Gastroesophageal sphincter (tissue), 4 donors: ENCODE measurements around the gene BCLAF1. TPM values are rescaled to one million over a fixed set of nuclear protein-coding genes. Genes with fewer than 3 reads are reported as not detected.

Experiments
- ATAC-seq: fragments of 150-250 bp; one replicate; pipeline ENCODE4 v1.9.1; 2016; ENCODE audit warnings: mild to moderate bottlenecking, moderate library complexity
- H3K27ac ChIP-seq, 4 donors: fragments of 200-600 bp; sonication (generic) in 3 of 4; 1 replicate in 3 of 4; 2 replicates in 1 of 4; pipeline ENCODE4 v1.5.1; 2016 to 2019
- H3K27me3 ChIP-seq: fragments of 200-600 bp; sonication (generic); one replicate; pipeline ENCODE4 v1.5.1; 2019
- H3K36me3 ChIP-seq, 2 donors: fragments of 200-600 bp; sonication (generic); one replicate each; pipeline ENCODE4 v1.5.1; 2019; ENCODE audit warnings: control low read depth in 1 of 2
- H3K4me1 ChIP-seq, 3 donors: fragments of 200-600 bp; sonication (generic); 1 replicate in 2 of 3; 2 replicates in 1 of 3; pipeline ENCODE4 v1.5.1; 2016 to 2019; ENCODE audit warnings: control low read depth in 2 of 3
- H3K4me3 ChIP-seq, 2 donors: fragments of 200-600 bp; sonication (generic); one replicate each; pipeline ENCODE4 v1.5.1; 2019; ENCODE audit warnings: mild to moderate bottlenecking in 1 of 2, moderate library complexity in 1 of 2
- H3K9me3 ChIP-seq, 3 donors: fragments of 200-600 bp; sonication (generic); one replicate each; pipeline ENCODE4 v1.5.1; 2017 to 2019; ENCODE audit warnings: control low read depth in 2 of 3
- EP300 ChIP-seq: sonication (generic); formaldehyde crosslinking; IDR thresholded peaks from one replicate; pipeline ENCODE4 v1.6.1; 2017; ENCODE audit warnings: antibody characterized with exemption, mild to moderate bottlenecking
- POLR2A ChIP-seq, 2 donors: fragments of 450-650 bp; IDR thresholded peaks; one replicate each; pipeline ENCODE4 v1.6.1; 2017; ENCODE audit warnings: antibody characterized with exemption in 2 of 2, mild to moderate bottlenecking in 2 of 2, moderate library complexity in 1 of 2
- POLR2AphosphoS5 ChIP-seq: sonication (generic); formaldehyde crosslinking; IDR thresholded peaks from one replicate; pipeline ENCODE4 v1.6.1; 2017; ENCODE audit warnings: antibody characterized with exemption
- WGBS, 2 donors: methylation state at CpG; one replicate each; pipeline ENCODE4 v1.1.5; 2018; ENCODE audit warnings: low coverage in 1 of 2; 5-methylcytosine and 5-hydroxymethylcytosine counted together
- total RNA-seq, 4 donors: library from RNA; depleted of rRNA; stranded (reverse); fragments of >200 nt; gene quantifications; one replicate each; pipeline ENCODE4 v1.1.0, GENCODE V29; 2016
- TF ChIP-seq, protein P1 (sequence below), 4 experiments: fragments of 200-600 bp in 2 of 4; fragments of 450-650 bp in 2 of 4; sonication (generic) in 1 of 4; IDR thresholded peaks; one replicate each; pipeline ENCODE4 v1.5.1; 2017 to 2019; ENCODE audit warnings: antibody characterized with exemption in 4 of 4, mild to moderate bottlenecking in 2 of 4, moderate library complexity in 2 of 4

The BCLAF1 gene
- total RNA-seq, 4 donors from 2014 or later: 82.5 to 124 (median 105) TPM

DNA sequence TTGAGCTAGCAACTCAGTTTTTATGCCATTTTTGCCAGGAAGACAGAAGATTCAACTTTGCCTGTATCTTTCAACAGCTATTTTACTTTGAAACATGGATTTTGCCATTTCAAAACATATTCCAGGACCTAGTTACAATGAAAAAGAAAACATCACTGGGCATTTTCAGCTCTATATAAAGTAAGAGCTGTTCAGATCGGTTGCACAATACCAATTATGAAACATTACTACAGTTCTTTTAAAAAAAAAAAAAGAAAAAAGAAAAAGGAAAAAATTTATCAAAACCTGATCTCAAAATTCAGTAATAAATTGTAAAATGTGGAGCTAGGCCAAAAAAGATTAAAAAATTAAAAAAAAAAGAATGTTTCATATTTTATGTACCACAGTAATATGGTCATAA lies 15.6 kb downstream of the BCLAF1 start:
- H3K27ac ChIP-seq: no peak overlapping the region
- H3K36me3 ChIP-seq: peaks cover 11 to 87% of the 10 kb centered on the region in 2 donors

DNA sequence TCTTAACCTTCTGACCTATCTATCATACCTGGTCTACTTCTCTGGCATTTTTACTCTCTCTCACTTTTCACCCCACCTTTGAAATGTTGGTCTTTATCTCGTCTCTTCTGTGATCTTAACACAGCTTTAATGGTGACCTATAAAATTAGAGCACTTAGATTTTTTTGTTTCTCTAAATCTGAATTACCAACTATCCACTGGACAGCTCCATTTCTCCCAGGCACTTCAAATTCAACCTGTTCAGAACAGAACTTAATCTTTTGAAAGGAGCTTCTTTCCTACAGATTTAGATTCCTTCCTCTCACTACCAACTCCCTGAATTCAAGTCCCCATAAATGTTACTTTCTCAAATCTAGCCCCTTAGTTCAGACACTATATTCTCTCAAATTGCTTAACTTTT lies 24.5 kb downstream of the BCLAF1 start:
- H3K9me3 ChIP-seq: no peaks in the 10 kb centered on the region
- no peak overlapping the region for H3K4me3 ChIP-seq
- ATAC-seq: no peak
- no peaks in the 10 kb centered on the region for H3K27me3 ChIP-seq
- peaks cover 22 to 96% of the 10 kb centered on the region in 2 donors for H3K36me3 ChIP-seq
- TF ChIP-seq POLR2A (IDR thresholded peaks at IDR 0.05) (no peak), EP300 (no peak), POLR2AphosphoS5 (no peak)
- TF ChIP-seq, protein P1, sequence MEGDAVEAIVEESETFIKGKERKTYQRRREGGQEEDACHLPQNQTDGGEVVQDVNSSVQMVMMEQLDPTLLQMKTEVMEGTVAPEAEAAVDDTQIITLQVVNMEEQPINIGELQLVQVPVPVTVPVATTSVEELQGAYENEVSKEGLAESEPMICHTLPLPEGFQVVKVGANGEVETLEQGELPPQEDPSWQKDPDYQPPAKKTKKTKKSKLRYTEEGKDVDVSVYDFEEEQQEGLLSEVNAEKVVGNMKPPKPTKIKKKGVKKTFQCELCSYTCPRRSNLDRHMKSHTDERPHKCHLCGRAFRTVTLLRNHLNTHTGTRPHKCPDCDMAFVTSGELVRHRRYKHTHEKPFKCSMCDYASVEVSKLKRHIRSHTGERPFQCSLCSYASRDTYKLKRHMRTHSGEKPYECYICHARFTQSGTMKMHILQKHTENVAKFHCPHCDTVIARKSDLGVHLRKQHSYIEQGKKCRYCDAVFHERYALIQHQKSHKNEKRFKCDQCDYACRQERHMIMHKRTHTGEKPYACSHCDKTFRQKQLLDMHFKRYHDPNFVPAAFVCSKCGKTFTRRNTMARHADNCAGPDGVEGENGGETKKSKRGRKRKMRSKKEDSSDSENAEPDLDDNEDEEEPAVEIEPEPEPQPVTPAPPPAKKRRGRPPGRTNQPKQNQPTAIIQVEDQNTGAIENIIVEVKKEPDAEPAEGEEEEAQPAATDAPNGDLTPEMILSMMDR (IDR thresholded peaks at IDR 0.05): no peak
- no peak overlapping the region for H3K27ac ChIP-seq
- peaks cover 0 to 14% (median 0%) of the 10 kb centered on the region in 3 donors for H3K4me1 ChIP-seq
- WGBS, 2 donors: 92 to 100% methylated on average over 1 of the region's 1 CpG

More for the DNA sequence above, 15.6 kb downstream of the BCLAF1 start:
- no peaks in the 10 kb centered on the region for H3K27me3 ChIP-seq
- no peak overlapping the region for H3K4me3 ChIP-seq
- ATAC-seq: no peak
- 83 to 100% methylated on average over 1 of the region's 1 CpG for WGBS, 2 donors
- TF ChIP-seq EP300: no peak
- no peak for TF ChIP-seq POLR2AphosphoS5
- TF ChIP-seq, protein P1 (IDR thresholded peaks at IDR 0.05): no peak
- no peak for TF ChIP-seq POLR2A (IDR thresholded peaks at IDR 0.05)
- peaks cover 0 to 33% (median 3%) of the 10 kb centered on the region in 3 donors for H3K4me1 ChIP-seq
- H3K9me3 ChIP-seq: no peaks in the 10 kb centered on the region

DNA sequence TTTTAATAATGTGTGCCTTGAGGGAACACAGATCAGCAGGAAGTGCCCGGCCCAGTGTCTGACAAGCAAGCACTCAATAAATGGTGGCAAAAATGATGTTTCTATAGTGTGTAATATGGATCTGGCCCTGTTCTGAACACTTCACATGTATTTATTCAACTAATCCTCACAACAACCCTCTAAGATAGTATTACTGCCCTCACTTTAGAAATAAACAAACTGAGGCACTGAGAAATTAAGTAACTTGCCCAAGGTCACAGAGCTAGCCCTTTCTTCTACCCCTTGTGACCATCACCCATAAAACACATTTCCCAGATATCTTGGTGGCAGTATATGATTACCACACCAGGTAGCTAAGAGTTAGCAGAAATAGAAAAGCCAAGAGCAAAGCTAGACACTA lies 26.7 kb downstream of the BCLAF1 start:
- H3K9me3 ChIP-seq: no peaks in the 10 kb centered on the region
- WGBS, 2 donors: 67 to 75% methylated on average over 1 of the region's 1 CpG

DNA sequence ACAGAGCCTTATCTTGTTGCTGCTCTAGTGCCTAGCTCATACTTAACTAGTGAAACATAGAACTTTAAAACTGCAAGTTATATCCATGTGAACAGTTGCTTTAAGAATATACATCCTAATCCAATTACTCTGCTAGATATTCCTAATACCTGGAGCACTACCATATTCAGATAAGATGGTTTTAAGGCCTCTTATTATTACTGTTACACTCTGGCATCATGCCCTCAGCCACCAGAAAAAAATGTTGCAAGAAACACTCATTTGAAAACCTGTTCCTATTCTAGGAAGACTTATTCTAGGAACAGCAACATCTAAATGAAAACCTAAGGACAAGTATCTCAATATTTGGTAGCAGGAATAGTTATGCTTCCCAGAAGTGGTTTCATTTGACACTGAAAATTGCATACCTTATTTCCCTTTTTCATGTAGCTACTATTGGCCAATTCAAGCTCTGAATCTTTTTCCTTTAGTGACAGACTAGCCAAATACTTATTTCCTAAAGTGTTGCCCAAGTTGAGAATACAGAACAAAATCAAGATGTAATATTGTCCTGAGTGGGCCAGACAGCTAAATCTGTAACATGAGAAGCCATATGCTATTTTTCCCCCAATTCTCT lies 34.7 kb downstream of the BCLAF1 start:
- no peaks in the 10 kb centered on the region for H3K27me3 ChIP-seq
- H3K9me3 ChIP-seq: no peaks in the 10 kb centered on the region
- ATAC-seq: no peak
- H3K4me1 ChIP-seq: peaks cover 0 to 14% (median 4%) of the 10 kb centered on the region in 3 donors
- peaks cover 0 to 43% of the 10 kb centered on the region in 2 donors for H3K36me3 ChIP-seq
- no peak overlapping the region for H3K27ac ChIP-seq
- no peak overlapping the region for H3K4me3 ChIP-seq
- TF ChIP-seq POLR2AphosphoS5 (no peak), POLR2A (IDR thresholded peaks at IDR 0.05) (no peak), EP300 (no peak)
- TF ChIP-seq, protein P1 (IDR thresholded peaks at IDR 0.05): no peak

More for the DNA sequence above, 26.7 kb downstream of the BCLAF1 start:
- TF ChIP-seq POLR2AphosphoS5 (no peak), EP300 (no peak), POLR2A (IDR thresholded peaks at IDR 0.05) (no peak)
- TF ChIP-seq, protein P1 (IDR thresholded peaks at IDR 0.05): no peak
- peaks cover 0 to 14% (median 0%) of the 10 kb centered on the region in 3 donors for H3K4me1 ChIP-seq
- no peak overlapping the region for H3K27ac ChIP-seq
- H3K27me3 ChIP-seq: no peaks in the 10 kb centered on the region
- H3K36me3 ChIP-seq: peaks cover 11 to 96% of the 10 kb centered on the region in 2 donors
- no peak for ATAC-seq
- no peak overlapping the region for H3K4me3 ChIP-seq

DNA sequence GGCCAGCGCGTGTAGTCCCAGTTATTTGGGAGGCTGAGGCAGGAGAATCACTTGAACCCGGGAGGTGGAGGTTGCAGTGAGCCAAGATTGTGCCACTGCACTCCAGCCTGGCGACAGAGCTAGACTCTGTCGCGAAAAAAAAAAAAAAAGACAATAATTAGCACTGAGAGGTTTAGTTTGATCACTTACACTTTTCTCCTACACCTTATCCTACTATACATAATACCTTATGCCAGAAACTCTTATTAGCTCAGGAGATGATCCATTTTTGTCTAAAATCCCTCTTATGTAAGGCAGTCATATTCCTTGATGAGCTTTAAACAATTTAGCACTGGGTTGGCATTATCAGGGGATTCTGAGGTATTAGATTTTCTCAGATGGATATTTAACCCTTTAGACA lies 35.9 kb downstream of the BCLAF1 start:
- H3K27me3 ChIP-seq: no peaks in the 10 kb centered on the region
- H3K4me1 ChIP-seq: peaks cover 0 to 23% (median 10%) of the 10 kb centered on the region in 3 donors
- H3K36me3 ChIP-seq: peaks cover 0 to 31% of the 10 kb centered on the region in 2 donors
- 55 to 87% methylated on average over 3 to 6 of the region's 6 CpGs for WGBS, 2 donors
- no peak overlapping the region for H3K4me3 ChIP-seq
- no peaks in the 10 kb centered on the region for H3K9me3 ChIP-seq
- no peak for ATAC-seq
- TF ChIP-seq EP300 (no peak), POLR2AphosphoS5 (no peak), POLR2A (IDR thresholded peaks at IDR 0.05) (no peak)
- TF ChIP-seq, protein P1 (IDR thresholded peaks at IDR 0.05): no peak
- H3K27ac ChIP-seq: no peak overlapping the region
